Activated T-cell treated with anti-CD3 and anti-CD28 coated beads for 24 hours (primary cell): Measurements from ENCODE around the gene CCT6A.
"Not testable (repeated sequence)": the region's sequence is repeated elsewhere in the genome, so short reads cannot be mapped to it uniquely, and the experiment has no call there.

Experiments
- DNase-seq: peaks from one replicate; pipeline ENCODE4 v3.0.0-alpha.2; 2020; ENCODE audit warnings: low read depth

The CCT6A gene

GRCh38 chr7:56051053-56051338, 569 bp upstream of the CCT6A start:
- DNase-seq, result no peak

DNA sequence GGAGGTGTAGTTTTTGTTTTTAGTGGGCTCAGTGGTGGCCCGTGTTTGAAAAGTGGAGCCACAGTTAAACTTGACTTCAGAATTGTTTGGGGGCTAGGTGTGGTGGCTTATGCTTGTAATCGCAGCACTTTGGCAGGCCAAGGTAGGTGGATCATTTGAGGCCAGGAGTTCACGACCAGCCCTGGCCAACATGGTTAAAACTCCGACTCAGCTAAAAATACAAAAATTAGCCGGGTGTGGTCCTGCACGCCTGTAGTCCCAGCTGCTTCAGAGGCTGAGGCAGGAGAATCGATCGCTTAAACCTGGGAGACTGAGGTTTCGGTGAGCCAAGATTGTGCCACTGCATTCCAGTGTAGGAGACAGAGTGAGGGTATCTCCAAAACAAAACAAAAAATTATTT, 1.8 kb downstream of the CCT6A start:
- DNase-seq, result no peak

DNA sequence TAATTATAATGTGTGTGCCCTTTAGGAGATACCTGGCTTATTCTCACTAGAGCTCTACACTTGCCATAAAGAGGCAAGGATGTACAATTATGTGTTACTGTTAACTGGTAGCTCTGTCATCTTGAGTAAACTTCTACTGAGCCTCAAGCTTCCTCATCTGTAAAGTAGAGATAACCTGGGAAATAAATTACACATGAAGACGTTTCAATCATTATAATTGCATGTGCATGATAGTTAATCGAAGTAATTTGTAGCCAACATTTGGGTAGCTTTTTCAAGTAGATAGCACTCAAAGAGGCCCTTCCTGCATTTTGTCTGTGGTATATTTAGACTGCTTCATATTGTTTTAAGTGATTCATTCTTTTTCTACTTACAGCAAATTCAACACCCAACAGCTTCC, 2.4 kb downstream of the CCT6A start:
- DNase-seq, result no peak

- DNase-seq, result no peak
These were observed 10.8 kb downstream of the CCT6A start for GRCh38 chr7:56062382-56062781.

DNA sequence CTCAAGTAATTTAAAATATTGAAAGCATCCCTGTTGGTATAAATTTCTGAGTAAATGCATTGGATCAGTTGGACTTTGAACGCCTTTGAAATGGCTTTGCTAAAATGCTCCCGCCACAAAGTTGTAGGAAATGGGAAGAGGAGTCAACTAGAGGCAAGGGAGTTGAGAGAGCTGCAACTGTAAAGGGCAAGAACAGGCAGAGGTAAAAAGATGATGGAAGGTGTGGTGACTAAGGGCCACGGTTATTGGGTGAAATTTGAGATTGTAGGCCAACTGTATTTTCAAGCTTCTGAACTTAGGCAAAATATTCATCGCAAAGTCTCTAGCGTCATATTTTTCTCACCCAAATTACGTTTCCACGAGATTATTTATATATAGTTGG, 11.9 kb downstream of the CCT6A start:
- DNase-seq, result no peak

- DNase-seq, result peak; percentile 88
These were observed 12.5 kb downstream of the CCT6A start, which contains the start of gene SUMF2 for GRCh38 chr7:56063882-56064625. TSS of gene SUMF2 (plus strand) at chr7:56064286. CDS start at chr7:56064312, 26 bp downstream.

GRCh38 chr7:56066376-56066775, 14.8 kb downstream of the CCT6A start:
- not testable (repeated sequence) for DNase-seq

DNA sequence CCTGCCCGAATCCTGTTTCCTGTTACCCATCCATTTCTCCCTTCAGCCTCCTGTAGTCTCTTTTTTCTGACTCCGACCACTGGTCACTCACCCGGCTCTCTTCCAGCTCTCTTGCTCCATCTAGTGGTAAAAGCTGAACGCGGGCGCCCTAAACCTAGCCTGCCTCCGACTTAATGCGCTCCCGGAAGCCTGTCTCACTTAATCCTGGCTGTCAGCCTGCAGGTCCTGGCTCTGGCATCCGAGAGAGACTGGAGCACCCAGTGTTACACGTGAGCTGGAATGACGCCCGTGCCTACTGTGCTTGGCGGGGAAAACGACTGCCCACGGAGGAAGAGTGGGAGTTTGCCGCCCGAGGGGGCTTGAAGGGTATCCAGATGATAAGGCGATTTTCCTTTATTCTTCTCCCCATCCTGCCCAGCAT, 22.8 kb downstream of the CCT6A start:
- DNase-seq, result peak; percentile 55

DNA sequence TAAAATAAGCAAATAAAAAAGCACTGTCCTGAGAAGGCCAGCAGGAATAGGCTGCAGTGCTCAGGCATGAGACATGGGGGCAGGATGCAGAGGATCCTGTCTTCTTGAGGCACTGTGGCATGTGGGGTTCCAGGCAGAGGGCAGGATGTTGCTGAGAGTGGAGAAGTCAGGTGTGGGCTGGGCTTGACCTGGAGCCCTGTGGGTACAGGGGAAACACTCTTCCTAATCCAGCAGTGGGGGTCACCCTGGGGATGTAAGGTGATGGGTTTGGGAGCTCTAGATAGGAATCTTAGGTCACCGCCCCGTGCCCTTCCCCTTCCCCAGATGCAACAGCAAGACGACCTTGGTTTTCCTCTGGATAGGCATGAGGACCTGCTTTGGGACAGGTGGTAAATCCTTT, 26.1 kb downstream of the CCT6A start:
- no peak for DNase-seq

DNA sequence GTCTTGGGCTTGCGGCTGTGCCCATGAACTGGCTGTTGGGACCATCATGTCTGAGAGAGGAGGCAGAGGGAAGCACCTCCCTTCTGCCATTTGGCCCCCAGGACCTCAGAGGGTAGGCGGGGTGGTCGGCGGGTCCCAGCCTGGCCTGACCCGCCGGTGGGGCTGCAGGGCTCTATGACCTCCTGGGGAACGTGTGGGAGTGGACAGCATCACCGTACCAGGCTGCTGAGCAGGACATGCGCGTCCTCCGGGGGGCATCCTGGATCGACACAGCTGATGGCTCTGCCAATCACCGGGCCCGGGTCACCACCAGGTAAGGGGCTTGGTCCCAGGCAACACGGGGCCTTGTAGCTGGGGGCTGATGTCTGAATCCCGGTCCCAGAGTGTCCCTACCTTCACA, 26.6 kb downstream of the CCT6A start:
- DNase-seq, result no peak

GRCh38 chr7:56079450-56080185, 28.1 kb downstream of the CCT6A start:
- no peak for DNase-seq

DNA sequence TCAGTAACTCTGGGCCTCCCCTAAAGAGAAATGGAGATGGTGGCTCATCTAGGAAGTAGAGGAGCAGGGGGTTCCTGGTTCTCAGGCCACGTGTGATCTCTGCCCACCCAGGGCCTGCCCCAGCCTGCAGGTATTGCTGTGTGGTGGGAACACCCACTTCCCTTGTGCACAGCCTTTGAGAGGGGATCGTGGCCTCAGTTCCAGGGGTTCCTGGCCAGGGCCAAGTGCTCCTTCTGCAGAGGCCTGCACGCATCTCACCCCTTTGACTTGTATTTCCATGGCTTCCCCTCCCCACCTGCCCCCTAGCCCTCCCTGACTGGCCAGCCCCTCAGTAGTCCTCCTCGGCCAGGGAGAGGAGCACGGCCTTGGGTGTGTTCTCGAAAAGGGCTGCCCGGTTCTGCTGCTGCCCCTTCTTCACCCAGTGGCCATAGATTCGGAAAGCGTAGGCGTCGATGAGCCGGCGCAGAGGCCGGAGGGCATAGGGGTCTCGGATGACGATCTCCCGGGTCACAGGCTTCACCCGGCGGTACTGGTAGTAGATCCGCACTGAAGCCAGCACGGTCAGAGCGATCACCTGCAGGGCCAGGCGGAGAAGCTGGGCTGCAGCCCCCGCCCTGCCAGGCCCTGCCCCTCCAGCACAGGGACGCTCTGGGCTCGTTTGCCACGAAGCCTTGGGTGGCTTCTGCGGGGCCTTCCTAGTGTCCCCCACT, 29.3 kb downstream of the CCT6A start:
- not testable (repeated sequence) for DNase-seq

DNA sequence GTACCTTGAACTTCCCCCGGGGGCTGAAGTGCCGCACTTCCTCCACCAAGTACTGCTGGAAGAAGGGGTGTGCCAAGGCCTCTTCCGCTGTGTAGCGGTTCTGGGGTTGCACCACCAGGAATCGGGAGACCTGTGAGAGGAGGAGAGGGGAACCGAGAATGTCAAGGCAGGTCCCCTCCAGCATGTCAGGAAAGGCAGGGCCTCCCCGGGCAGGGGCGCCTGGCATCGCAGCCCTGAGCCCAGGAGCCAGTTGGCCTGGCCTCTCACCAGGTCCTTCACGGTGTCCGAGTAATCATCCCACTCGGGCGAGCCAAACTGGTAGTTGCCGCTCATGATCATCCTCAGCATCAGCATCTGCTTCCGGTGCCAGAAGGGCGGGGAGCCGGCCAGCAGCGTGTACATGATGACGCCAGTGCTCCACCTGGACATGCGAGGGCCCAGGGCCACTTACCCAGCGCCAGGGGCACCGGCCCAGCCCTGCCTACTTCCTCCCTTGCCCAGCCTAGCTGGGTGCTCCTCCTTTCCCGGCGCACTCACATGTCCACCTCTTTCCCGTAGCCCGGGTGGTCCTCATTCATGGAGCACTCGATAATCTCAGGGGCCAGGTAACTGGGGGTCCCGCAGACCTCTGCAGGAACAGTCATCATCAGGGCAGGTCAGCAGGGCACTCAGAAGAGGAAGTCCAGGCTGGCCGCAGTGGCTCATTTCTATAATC, 30.2 kb downstream of the CCT6A start:
- DNase-seq, result no peak

DNA sequence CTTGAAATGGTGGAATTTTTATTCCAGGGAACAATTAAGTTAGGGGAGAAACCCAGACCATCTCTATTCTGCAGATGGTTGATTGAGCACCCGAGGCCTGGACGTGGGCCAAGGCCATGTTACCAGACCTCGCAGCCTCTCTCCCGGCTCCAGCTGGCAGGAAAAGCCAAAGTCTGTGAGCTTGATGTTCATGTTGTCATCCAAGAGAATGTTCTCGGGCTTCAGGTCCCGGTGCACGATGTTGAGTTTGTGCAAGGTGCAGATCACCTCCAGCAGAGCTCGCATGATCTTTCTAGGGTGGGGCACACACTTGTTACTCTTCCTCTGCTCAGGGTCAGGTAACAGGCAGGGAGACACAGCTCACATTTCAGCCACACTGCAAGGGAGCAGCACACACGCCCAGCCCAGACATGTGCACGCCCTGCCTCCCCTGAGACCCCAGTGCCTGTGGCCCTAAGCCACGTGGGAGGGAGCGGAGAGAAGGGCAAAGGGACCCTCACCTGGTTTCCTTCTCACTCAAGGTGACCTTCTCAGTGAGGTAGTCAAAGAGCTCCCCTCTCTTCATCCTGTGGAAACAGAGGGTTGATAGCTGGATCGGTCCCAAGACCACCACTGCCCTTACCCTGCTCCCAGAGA, 31.7 kb downstream of the CCT6A start:
- no peak for DNase-seq

GRCh38 chr7:56086761-56087160, 35.2 kb downstream of the CCT6A start:
- DNase-seq, result no peak

DNA sequence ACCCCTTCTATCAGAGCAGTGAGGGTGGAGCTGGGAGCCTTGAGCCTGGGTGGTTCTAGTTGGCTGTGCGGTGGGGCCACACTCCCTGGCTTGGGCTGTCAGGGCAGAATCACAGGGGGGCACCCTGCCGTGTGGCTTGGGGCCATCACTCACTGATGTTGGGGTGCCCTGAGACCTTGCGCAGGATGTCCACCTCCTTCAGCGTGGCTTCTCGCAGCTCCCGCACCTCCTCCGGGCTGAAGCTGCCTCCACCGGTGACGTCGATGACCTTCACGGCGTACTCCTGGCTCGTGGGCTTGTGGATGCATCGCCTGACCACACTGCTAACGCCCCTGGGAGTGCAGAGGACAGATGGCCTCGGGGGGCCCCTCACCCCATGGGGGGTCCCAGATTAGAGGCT, 35.9 kb downstream of the CCT6A start:
- DNase-seq, result no peak

- DNase-seq, result no peak
These were observed 40.0 kb downstream of the CCT6A start for GRCh38 chr7:56091591-56091990.

DNA sequence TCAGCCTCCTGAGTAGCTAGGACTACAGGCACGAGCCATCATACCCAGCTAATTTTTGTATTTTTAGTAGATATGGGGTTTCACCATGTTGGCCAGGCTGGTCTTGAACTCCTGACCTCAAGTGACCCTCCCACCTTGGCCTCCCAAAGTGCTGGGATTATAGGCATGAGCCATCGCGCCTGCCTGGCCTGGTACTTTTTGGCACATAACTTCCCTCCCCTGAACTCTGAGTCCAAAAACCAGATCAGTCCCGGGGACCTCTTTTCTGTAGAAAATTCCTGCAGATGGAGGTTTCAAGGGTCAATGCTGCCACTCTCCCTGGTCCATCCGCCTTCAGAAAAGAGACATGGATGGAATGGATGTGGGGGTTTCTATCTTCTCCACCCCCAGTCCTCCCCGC, 40.8 kb downstream of the CCT6A start:
- not testable (repeated sequence) for DNase-seq

- DNase-seq, result no peak
These were observed 41.4 kb downstream of the CCT6A start, which contains the start of gene PHKG1 for GRCh38 chr7:56092789-56093531. TSS of gene PHKG1 (minus strand) at chr7:56092952. CDS start at chr7:56088941, 4,011 bp downstream.

DNA sequence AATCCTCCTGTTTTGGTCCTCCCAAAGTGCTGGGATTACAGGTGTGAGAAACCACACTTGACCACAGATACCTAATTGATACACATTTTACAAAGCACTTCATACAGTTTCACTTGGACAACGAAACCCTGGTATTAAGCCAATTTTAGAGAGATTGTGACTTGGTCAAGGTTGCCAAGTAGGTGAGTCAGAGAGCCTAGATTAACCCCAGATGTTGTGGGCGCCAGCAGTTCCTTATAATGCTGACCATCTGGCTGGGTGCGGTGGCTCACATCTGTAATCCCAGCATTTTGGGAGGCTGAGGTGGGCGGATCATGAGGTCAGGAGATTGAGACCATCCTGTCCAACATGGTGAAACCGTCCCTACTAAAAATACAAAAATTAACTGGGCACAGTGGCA, 46.1 kb downstream of the CCT6A start:
- DNase-seq, result no peak
